Measurements from ENCODE around the gene VPS37C. TPM values are rescaled to one million over a fixed set of nuclear protein-coding genes. Genes with fewer than 3 reads are reported as not detected.

Gene VPS37C
- polyA plus RNA-seq, 1 of the 3 experiments (the other 2 are of a cell fraction): 15.2 TPM

GRCh38 chr11:61112575-61112974 lies 48.7 kb downstream of the VPS37C start:
- Histone ChIP-seq H3K27me3 (ENCODE audit: insufficient read depth) (no peaks in the 10 kb centered on the region), H3K9me3 (no peaks in the 10 kb centered on the region), H3K4me3 (ENCODE audit: low read depth in 2 of 2, low read length in 1 of 2) (no peak overlapping the region), H3K79me2 (ENCODE audit: insufficient read depth) (no peaks in the 10 kb centered on the region), H3K9ac (no peak overlapping the region), H4K20me1 (ENCODE audit: insufficient read depth) (no peaks in the 10 kb centered on the region), H3F3A (replicated peaks; ENCODE audit: insufficient read depth) (no peaks in the 10 kb centered on the region), H2AFZ (ENCODE audit: low read depth) (no peak overlapping the region), H3K9me2 (no peaks in the 10 kb centered on the region), H3K36me3 (replicated peaks in 1 of 2; ENCODE audit: control insufficient read depth in 1 of 2, insufficient read depth in 2 of 2, low read length in 1 of 2) (no peaks in the 10 kb centered on the region), H3K4me1 (ENCODE audit: control insufficient read depth in 1 of 2, insufficient read depth in 2 of 2, low read depth in 1 of 2, low read length in 1 of 2) (no peaks in the 10 kb centered on the region; a peak in 1 of 4 replicates), H3K4me2 (no peak overlapping the region), H3K27ac (ENCODE audit: low read depth in 2 of 2, low read length in 1 of 2) (no peak overlapping the region)
- WGBS (ENCODE audit: low lambda C conversion rate): 52% methylated on average over 6 of the region's 6 CpGs
- TF ChIP-seq ZBTB33 (IDR thresholded peaks at IDR 0.05; ENCODE audit: borderline replicate concordance, low read depth) (no peak), GABPA (IDR thresholded peaks at IDR 0.05; ENCODE audit: low read depth) (no peak), RFX5 (IDR thresholded peaks at IDR 0.05; ENCODE audit: low read length) (no peak), RCOR1 (IDR thresholded peaks at IDR 0.05; ENCODE audit: low read length) (no peak), CTCF (IDR thresholded peaks at IDR 0.05) (no peak), NFIC (IDR thresholded peaks at IDR 0.05; ENCODE audit: borderline replicate concordance) (no peak), FOXJ3 (CRISPR knock-in tag; IDR thresholded peaks at IDR 0.05) (no peak), YY1 (IDR thresholded peaks at IDR 0.05; ENCODE audit: low read depth) (no peak), MEF2A (IDR thresholded peaks at IDR 0.05; ENCODE audit: borderline replicate concordance, low read depth) (no peak), TEAD4 (IDR thresholded peaks at IDR 0.05; ENCODE audit: borderline replicate concordance, insufficient read depth) (no peak), SMC3 (IDR thresholded peaks at IDR 0.05; ENCODE audit: low read depth, low read length) (no peak), POLR2AphosphoS5 (IDR thresholded peaks at IDR 0.05; ENCODE audit: low read depth, low read length) (no peak), TAF1 (IDR thresholded peaks at IDR 0.05; ENCODE audit: borderline replicate concordance, low read depth, low read length) (no peak), SIN3A (IDR thresholded peaks at IDR 0.05; ENCODE audit: borderline replicate concordance, low read depth, low read length) (no peak), JUND (IDR thresholded peaks at IDR 0.05) (no peak), USF1 (IDR thresholded peaks at IDR 0.05; ENCODE audit: borderline replicate concordance, low read depth) (no peak), REST (IDR thresholded peaks at IDR 0.05; ENCODE audit: low read depth, low read length) (no peak)
- no peak for DNase-seq
- ChIA-PET CTCF (interaction anchor here (0.7 to 1.3 kb wide), 4 partner anchors 13 to 78 kb away, joined by 3 to 4 read pairs (median 3); no protein-coding TSS in a partner anchor), POLR2A (interaction anchor here (1.2 kb wide), 1 partner anchor 8 kb away, joined by 4 read pairs; no protein-coding TSS in a partner anchor)
